Measurements from ENCODE around the gene ODC1.

Gene ODC1

GRCh38 chr2:10473121-10473756 is 25.1 kb upstream of the ODC1 start:
- H3K27ac ChIP-seq = no peak overlapping the region
- DNase-seq (ENCODE audit: low spot score) = no peak
- CTCF ChIA-PET = no interaction called here
- TF ChIP-seq, protein P1, sequence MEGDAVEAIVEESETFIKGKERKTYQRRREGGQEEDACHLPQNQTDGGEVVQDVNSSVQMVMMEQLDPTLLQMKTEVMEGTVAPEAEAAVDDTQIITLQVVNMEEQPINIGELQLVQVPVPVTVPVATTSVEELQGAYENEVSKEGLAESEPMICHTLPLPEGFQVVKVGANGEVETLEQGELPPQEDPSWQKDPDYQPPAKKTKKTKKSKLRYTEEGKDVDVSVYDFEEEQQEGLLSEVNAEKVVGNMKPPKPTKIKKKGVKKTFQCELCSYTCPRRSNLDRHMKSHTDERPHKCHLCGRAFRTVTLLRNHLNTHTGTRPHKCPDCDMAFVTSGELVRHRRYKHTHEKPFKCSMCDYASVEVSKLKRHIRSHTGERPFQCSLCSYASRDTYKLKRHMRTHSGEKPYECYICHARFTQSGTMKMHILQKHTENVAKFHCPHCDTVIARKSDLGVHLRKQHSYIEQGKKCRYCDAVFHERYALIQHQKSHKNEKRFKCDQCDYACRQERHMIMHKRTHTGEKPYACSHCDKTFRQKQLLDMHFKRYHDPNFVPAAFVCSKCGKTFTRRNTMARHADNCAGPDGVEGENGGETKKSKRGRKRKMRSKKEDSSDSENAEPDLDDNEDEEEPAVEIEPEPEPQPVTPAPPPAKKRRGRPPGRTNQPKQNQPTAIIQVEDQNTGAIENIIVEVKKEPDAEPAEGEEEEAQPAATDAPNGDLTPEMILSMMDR (conservative IDR thresholded peaks at IDR 0.05; ENCODE audit: low read depth) = no peak
- POLR2A ChIA-PET (ENCODE audit: low non-redundant PET) = no interaction called here

DNA sequence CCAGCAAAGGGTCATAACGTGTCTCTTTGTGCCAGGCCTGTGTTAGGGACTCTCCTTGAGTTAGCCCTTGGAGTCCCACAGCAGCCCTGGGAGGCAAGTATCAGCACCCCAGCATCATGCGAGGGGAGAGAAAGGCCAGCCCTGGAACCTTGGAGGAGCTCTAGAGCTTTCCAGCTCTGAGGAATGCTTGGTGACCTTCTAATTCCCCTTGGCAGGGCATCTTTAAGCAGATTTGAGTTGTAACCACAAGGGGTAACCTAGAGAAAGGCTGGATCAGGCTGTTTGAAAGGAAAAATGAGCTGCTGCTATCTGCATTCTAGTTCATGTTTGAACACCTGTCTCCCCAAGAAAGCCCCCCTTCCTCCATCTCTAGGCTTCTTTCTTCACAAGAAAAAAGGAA is 23.8 kb upstream of the ODC1 start:
- DNase-seq (ENCODE audit: low spot score) = no peak
- no peak overlapping the region for H3K27ac ChIP-seq
- POLR2A ChIA-PET (ENCODE audit: low non-redundant PET) = no interaction called here
- TF ChIP-seq, protein P1 (conservative IDR thresholded peaks at IDR 0.05; ENCODE audit: low read depth) = no peak
- CTCF ChIA-PET = interaction anchor here (0.5 to 1.1 kb wide), 4 partner anchors 11 to 263 kb away, joined by 3 to 4 read pairs (median 4); no protein-coding TSS in a partner anchor

DNA sequence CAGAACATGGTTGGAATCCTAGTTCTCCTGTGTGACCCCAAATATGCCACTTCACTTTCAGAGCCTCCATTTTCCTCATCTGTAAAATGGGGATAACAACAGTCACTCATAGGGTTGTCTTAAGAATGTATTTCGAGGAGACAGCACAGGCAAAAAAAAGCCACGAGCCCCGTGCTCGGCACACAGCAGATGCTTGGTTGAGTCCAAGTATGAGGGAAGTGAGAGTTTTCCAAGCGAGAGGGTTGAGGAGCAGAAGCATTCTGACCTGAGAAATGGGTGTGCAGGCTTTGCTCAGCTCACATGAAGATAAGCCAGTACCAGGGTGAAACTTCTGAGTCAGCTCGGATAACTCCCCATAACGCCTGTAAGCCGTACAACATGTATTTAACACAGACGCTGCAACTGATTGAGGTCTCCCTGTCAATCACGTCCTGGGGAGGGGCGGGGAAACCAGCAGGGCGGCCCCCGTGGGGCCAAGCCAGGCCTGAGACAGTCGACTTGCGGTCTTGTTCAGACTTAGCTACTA is 23.0 kb upstream of the ODC1 start:
- TF ChIP-seq, protein P1 (conservative IDR thresholded peaks at IDR 0.05; ENCODE audit: low read depth) = no peak
- ChIA-PET POLR2A (ENCODE audit: low non-redundant PET) (no interaction called here), CTCF (interaction anchor here (0.5 kb wide), 1 partner anchor 264 kb away, joined by 3 read pairs; no protein-coding TSS in a partner anchor)
- no peak overlapping the region for H3K27ac ChIP-seq
- DNase-seq (ENCODE audit: low spot score) = no peak

DNA sequence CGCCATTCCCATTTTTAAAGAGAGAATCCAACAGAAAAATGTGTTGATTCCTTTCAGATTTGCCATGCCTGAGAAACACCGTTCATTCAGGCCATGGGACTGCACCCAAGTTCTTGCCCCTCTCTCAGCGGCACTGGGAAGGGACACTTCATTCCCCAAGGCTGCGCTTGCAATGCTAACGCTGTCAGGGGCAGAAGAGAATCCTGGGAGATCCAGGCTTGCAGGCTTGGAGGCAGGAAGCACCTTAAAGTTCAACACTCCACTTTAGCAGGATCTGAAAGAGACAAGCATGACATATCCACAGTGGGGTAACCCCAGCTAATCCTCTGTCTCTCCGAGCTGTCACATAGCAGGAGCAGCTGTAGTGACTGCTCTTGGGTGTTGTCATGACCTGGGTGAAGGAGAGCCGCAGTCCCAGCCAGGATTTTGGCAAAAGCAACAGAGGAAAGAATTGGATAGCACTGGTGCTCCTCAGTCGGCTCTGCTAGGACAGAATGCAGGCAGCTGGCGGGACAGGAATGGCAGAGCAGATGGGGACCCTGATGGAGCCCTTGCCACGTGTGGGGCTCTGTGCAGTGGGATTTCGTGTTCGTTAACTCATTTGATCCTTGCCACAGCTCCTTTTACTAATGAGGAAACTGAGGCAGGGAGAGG is 22.0 kb upstream of the ODC1 start:
- CTCF ChIA-PET = no interaction called here
- POLR2A ChIA-PET (ENCODE audit: low non-redundant PET) = no interaction called here
- DNase-seq (ENCODE audit: low spot score) = no peak
- H3K27ac ChIP-seq = no peak overlapping the region
- TF ChIP-seq, protein P1 (conservative IDR thresholded peaks at IDR 0.05; ENCODE audit: low read depth) = no peak

DNA sequence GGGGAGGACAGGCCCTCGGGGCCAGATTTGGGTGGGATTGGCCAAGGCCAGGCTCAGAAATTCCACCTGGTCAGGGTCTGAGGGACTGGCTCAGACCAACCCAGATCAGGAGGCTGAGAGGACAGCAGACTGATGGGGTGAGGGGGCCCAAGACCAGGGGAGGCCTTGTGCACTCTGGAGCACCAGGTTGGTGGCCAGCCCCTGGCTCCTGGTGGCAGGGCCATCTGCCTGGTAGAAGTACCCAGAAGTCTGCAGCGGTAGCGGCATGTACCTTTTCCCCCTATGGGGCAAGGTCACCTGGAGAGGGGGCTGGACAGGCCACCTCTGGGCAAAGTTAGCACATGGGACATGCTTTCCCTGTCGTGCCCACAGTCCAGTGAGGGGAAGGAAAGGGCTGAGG is 21.2 kb upstream of the ODC1 start:
- ChIA-PET POLR2A (ENCODE audit: low non-redundant PET) (no interaction called here), CTCF (no interaction called here)
- TF ChIP-seq, protein P1 (conservative IDR thresholded peaks at IDR 0.05; ENCODE audit: low read depth) = no peak
- no peak overlapping the region for H3K27ac ChIP-seq
- no peak for DNase-seq (ENCODE audit: low spot score)

DNA sequence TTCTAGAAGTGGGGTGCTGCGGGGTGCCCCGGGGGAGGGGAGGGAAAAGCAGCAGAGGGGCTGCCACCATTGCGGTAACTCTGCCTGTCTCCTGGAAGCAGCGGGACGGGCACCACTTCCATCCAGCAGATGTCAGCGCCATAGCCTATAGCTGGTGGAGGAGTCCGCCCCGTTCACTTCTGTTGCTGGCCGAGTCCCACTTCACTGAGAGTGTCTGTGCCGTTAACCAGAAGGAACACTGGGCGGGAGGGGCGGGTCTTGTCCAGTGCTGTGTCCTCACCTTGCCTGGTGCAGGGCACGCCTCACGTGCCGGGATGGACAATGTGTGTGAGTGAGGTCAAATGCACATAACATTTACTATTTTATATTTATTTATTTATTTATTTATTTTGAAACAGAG is 19.3 kb upstream of the ODC1 start:
- TF ChIP-seq, protein P1 (conservative IDR thresholded peaks at IDR 0.05; ENCODE audit: low read depth) = no peak
- CTCF ChIA-PET = no interaction called here
- DNase-seq (ENCODE audit: low spot score) = no peak
- POLR2A ChIA-PET (ENCODE audit: low non-redundant PET) = no interaction called here
- no peak overlapping the region for H3K27ac ChIP-seq
